Measurements from ENCODE around the gene SMIM5.
"Not testable (repeated sequence)": the region's sequence is repeated elsewhere in the genome, so short reads cannot be mapped to it uniquely, and the experiment has no call there.

The SMIM5 gene

GRCh38 chr17:75592348-75593020 is 40.8 kb upstream of the SMIM5 start:
- Histone ChIP-seq H3K4me3 (ENCODE audit: low read depth, low read length) (no peak overlapping the region), H3K9me3 (ENCODE audit: control insufficient read depth, insufficient read depth, low read length) (no peaks in the 10 kb centered on the region), H3K4me1 (ENCODE audit: control insufficient read depth, insufficient read depth, low read length) (peaks cover under 1% of the 10 kb centered on the region; the same call in 1 of the 2 replicates), H3K27ac (ENCODE audit: low read depth, low read length) (no peak overlapping the region), H3K9ac (ENCODE audit: low read depth, low read length) (no peak overlapping the region), H3K36me3 (ENCODE audit: control insufficient read depth, insufficient read depth, low read length) (no peaks in the 10 kb centered on the region), H3K27me3 (ENCODE audit: control insufficient read depth, insufficient read depth, low read length) (no peaks in the 10 kb centered on the region; the same call in 1 of the 2 replicates)

- not testable (repeated sequence) for H3K9me3 ChIP-seq (ENCODE audit: control insufficient read depth, insufficient read depth, low read length); H3K4me1 ChIP-seq (ENCODE audit: control insufficient read depth, insufficient read depth, low read length); H3K4me3 ChIP-seq (ENCODE audit: low read depth, low read length); H3K27ac ChIP-seq (ENCODE audit: low read depth, low read length); H3K36me3 ChIP-seq (ENCODE audit: control insufficient read depth, insufficient read depth, low read length); H3K27me3 ChIP-seq (ENCODE audit: control insufficient read depth, insufficient read depth, low read length); H3K9ac ChIP-seq (ENCODE audit: low read depth, low read length)
Measured at GRCh38 chr17:75593430-75593829, 39.8 kb upstream of the SMIM5 start.

- no peaks in the 10 kb centered on the region for H3K4me1 ChIP-seq (ENCODE audit: control insufficient read depth, insufficient read depth, low read length)
- no peaks in the 10 kb centered on the region for H3K27me3 ChIP-seq (ENCODE audit: control insufficient read depth, insufficient read depth, low read length)
- no peak overlapping the region for H3K4me3 ChIP-seq (ENCODE audit: low read depth, low read length)
- no peaks in the 10 kb centered on the region for H3K36me3 ChIP-seq (ENCODE audit: control insufficient read depth, insufficient read depth, low read length)
- no peak overlapping the region for H3K27ac ChIP-seq (ENCODE audit: low read depth, low read length)
- no peak overlapping the region for H3K9ac ChIP-seq (ENCODE audit: low read depth, low read length)
- no peaks in the 10 kb centered on the region for H3K9me3 ChIP-seq (ENCODE audit: control insufficient read depth, insufficient read depth, low read length)
Measured at GRCh38 chr17:75594499-75595283, 38.5 kb upstream of the SMIM5 start.

GRCh38 chr17:75595284-75595919 is 37.8 kb upstream of the SMIM5 start:
- Histone ChIP-seq H3K9ac (ENCODE audit: low read depth, low read length) (no peak overlapping the region), H3K27ac (ENCODE audit: low read depth, low read length) (no peak overlapping the region), H3K36me3 (ENCODE audit: control insufficient read depth, insufficient read depth, low read length) (no peaks in the 10 kb centered on the region), H3K27me3 (ENCODE audit: control insufficient read depth, insufficient read depth, low read length) (no peaks in the 10 kb centered on the region), H3K4me1 (ENCODE audit: control insufficient read depth, insufficient read depth, low read length) (no peaks in the 10 kb centered on the region), H3K4me3 (ENCODE audit: low read depth, low read length) (no peak overlapping the region), H3K9me3 (ENCODE audit: control insufficient read depth, insufficient read depth, low read length) (no peaks in the 10 kb centered on the region)

GRCh38 chr17:75595920-75596313 is 37.3 kb upstream of the SMIM5 start:
- Histone ChIP-seq H3K9me3 (ENCODE audit: control insufficient read depth, insufficient read depth, low read length) (no peaks in the 10 kb centered on the region), H3K27me3 (ENCODE audit: control insufficient read depth, insufficient read depth, low read length) (no peaks in the 10 kb centered on the region), H3K9ac (ENCODE audit: low read depth, low read length) (no peak overlapping the region), H3K36me3 (ENCODE audit: control insufficient read depth, insufficient read depth, low read length) (no peaks in the 10 kb centered on the region), H3K4me1 (ENCODE audit: control insufficient read depth, insufficient read depth, low read length) (no peaks in the 10 kb centered on the region), H3K4me3 (ENCODE audit: low read depth, low read length) (no peak overlapping the region), H3K27ac (ENCODE audit: low read depth, low read length) (no peak overlapping the region)

- no peaks in the 10 kb centered on the region for H3K9me3 ChIP-seq (ENCODE audit: control insufficient read depth, insufficient read depth, low read length)
- no peaks in the 10 kb centered on the region for H3K27me3 ChIP-seq (ENCODE audit: control insufficient read depth, insufficient read depth, low read length)
- no peaks in the 10 kb centered on the region for H3K4me1 ChIP-seq (ENCODE audit: control insufficient read depth, insufficient read depth, low read length)
- H3K36me3 ChIP-seq (ENCODE audit: control insufficient read depth, insufficient read depth, low read length), result no peaks in the 10 kb centered on the region
- no peak overlapping the region for H3K4me3 ChIP-seq (ENCODE audit: low read depth, low read length)
- no peak overlapping the region for H3K27ac ChIP-seq (ENCODE audit: low read depth, low read length)
- no peak overlapping the region for H3K9ac ChIP-seq (ENCODE audit: low read depth, low read length)
Measured at GRCh38 chr17:75596320-75597087, 36.7 kb upstream of the SMIM5 start.

GRCh38 chr17:75601057-75601987 is 31.9 kb upstream of the SMIM5 start:
- Histone ChIP-seq H3K27ac (ENCODE audit: low read depth, low read length) (no peak overlapping the region), H3K27me3 (ENCODE audit: control insufficient read depth, insufficient read depth, low read length) (no peaks in the 10 kb centered on the region), H3K36me3 (ENCODE audit: control insufficient read depth, insufficient read depth, low read length) (no peaks in the 10 kb centered on the region), H3K4me1 (ENCODE audit: control insufficient read depth, insufficient read depth, low read length) (no peaks in the 10 kb centered on the region), H3K9ac (ENCODE audit: low read depth, low read length) (no peak overlapping the region), H3K4me3 (ENCODE audit: low read depth, low read length) (no peak overlapping the region), H3K9me3 (ENCODE audit: control insufficient read depth, insufficient read depth, low read length) (no peaks in the 10 kb centered on the region)

- H3K27ac ChIP-seq (ENCODE audit: low read depth, low read length), result no peak overlapping the region
- no peaks in the 10 kb centered on the region for H3K27me3 ChIP-seq (ENCODE audit: control insufficient read depth, insufficient read depth, low read length)
- no peak overlapping the region for H3K9ac ChIP-seq (ENCODE audit: low read depth, low read length)
- no peaks in the 10 kb centered on the region for H3K4me1 ChIP-seq (ENCODE audit: control insufficient read depth, insufficient read depth, low read length)
- H3K4me3 ChIP-seq (ENCODE audit: low read depth, low read length), result no peak overlapping the region
- no peaks in the 10 kb centered on the region for H3K9me3 ChIP-seq (ENCODE audit: control insufficient read depth, insufficient read depth, low read length)
- no peaks in the 10 kb centered on the region for H3K36me3 ChIP-seq (ENCODE audit: control insufficient read depth, insufficient read depth, low read length)
Measured at GRCh38 chr17:75602644-75603043, 30.6 kb upstream of the SMIM5 start.

GRCh38 chr17:75603123-75603522 is 30.1 kb upstream of the SMIM5 start:
- no peak overlapping the region for H3K4me3 ChIP-seq (ENCODE audit: low read depth, low read length)
- no peak overlapping the region for H3K9ac ChIP-seq (ENCODE audit: low read depth, low read length)
- H3K9me3 ChIP-seq (ENCODE audit: control insufficient read depth, insufficient read depth, low read length), result no peaks in the 10 kb centered on the region
- H3K27ac ChIP-seq (ENCODE audit: low read depth, low read length), result no peak overlapping the region
- H3K36me3 ChIP-seq (ENCODE audit: control insufficient read depth, insufficient read depth, low read length), result no peaks in the 10 kb centered on the region
- no peaks in the 10 kb centered on the region for H3K27me3 ChIP-seq (ENCODE audit: control insufficient read depth, insufficient read depth, low read length)
- no peaks in the 10 kb centered on the region for H3K4me1 ChIP-seq (ENCODE audit: control insufficient read depth, insufficient read depth, low read length)

GRCh38 chr17:75604034-75604695 is 29.1 kb upstream of the SMIM5 start:
- H3K4me1 ChIP-seq (ENCODE audit: control insufficient read depth, insufficient read depth, low read length), result no peaks in the 10 kb centered on the region
- H3K27me3 ChIP-seq (ENCODE audit: control insufficient read depth, insufficient read depth, low read length), result no peaks in the 10 kb centered on the region
- no peak overlapping the region for H3K27ac ChIP-seq (ENCODE audit: low read depth, low read length)
- H3K9ac ChIP-seq (ENCODE audit: low read depth, low read length), result no peak overlapping the region
- H3K9me3 ChIP-seq (ENCODE audit: control insufficient read depth, insufficient read depth, low read length), result no peaks in the 10 kb centered on the region
- no peak overlapping the region for H3K4me3 ChIP-seq (ENCODE audit: low read depth, low read length)
- H3K36me3 ChIP-seq (ENCODE audit: control insufficient read depth, insufficient read depth, low read length), result no peaks in the 10 kb centered on the region

All from HUES48 (cell line).